ENCODE results near the gene IQCF2. TPM values are rescaled to one million over a fixed set of nuclear protein-coding genes. Genes with fewer than 3 reads are reported as not detected.
"Not testable (repeated sequence)": the region's sequence is repeated elsewhere in the genome, so short reads cannot be mapped to it uniquely, and the experiment has no call there.

The IQCF2 gene
- total RNA-seq, 1 donor from 2014 or later: not detected

DNA sequence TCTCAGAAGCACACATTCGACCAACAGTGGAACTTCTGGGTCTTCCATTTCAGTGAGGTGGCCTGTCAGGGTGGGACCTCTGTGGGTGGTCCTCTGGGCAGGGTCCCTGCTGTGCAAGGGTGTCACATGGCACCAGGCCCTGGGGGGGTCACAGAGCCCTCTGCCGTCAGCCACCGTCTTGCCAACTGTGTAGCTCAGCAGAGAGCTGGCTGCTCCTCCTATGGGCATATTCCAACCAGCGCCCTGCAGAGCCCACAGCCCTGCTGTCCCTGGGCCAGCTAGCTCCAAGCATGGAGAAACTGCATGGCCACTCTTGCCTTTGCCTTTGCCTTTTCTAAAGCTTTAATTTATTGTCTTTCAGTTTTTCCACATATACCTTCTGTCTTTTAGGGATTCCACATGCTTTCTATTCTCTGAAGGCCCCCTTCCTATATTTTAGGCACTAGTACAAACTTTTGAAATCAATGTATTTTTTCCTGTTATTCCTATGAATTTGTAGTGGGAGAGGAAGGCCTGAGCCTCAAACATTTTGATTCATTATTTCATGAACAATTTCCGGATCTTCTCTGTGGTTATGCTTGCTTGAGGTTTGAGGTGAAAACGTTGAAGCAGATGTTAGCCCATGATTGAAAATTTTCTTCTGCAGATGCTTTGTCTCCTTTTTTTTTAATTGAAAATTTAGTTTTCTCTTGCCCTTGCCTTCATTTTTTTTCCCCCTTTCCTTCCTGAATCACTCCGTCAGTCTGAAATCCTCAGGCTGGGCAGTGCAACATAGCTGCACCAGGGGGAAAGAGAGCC is 30.0 kb downstream of the IQCF2 start:
- intact Hi-C loops (cut with DNase I): no loop called here
- Histone ChIP-seq H3K4me3 (no peak overlapping the region), H3K27me3 (ENCODE audit: low read depth) (peaks cover 7% of the 10 kb centered on the region), H3K36me3 (no peaks in the 10 kb centered on the region), H3K9me3 (no peaks in the 10 kb centered on the region), H3K27ac (no peak overlapping the region), H3K4me1 (no peaks in the 10 kb centered on the region)
- DNase-seq (no peak), ATAC-seq (no peak)
- TF ChIP-seq, protein P1, sequence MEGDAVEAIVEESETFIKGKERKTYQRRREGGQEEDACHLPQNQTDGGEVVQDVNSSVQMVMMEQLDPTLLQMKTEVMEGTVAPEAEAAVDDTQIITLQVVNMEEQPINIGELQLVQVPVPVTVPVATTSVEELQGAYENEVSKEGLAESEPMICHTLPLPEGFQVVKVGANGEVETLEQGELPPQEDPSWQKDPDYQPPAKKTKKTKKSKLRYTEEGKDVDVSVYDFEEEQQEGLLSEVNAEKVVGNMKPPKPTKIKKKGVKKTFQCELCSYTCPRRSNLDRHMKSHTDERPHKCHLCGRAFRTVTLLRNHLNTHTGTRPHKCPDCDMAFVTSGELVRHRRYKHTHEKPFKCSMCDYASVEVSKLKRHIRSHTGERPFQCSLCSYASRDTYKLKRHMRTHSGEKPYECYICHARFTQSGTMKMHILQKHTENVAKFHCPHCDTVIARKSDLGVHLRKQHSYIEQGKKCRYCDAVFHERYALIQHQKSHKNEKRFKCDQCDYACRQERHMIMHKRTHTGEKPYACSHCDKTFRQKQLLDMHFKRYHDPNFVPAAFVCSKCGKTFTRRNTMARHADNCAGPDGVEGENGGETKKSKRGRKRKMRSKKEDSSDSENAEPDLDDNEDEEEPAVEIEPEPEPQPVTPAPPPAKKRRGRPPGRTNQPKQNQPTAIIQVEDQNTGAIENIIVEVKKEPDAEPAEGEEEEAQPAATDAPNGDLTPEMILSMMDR (IDR thresholded peaks at IDR 0.05): no peak

DNA sequence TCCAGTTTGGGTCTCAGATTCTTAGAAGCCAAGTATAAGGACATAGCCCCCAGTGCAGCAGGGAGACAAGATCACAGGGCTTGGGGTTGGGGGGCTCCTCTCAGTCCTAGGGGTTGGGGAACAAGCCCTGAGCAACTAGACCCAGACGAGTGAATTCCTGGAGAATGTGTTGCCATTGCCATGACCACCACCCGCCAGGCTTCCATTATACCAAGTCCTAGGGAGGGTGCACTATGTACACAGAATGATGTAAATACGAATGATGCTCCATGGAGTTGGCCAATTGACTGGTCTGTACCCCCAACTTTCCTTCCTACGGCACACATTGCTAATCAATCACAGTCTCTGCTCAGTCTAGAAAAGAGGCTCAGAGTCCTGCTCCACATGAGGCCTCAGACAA is 33.0 kb downstream of the IQCF2 start:
- Histone ChIP-seq H3K36me3 (no peaks in the 10 kb centered on the region), H3K9me3 (no peaks in the 10 kb centered on the region), H3K4me3 (no peak overlapping the region), H3K27me3 (ENCODE audit: low read depth) (peaks cover 14% of the 10 kb centered on the region), H3K4me1 (no peaks in the 10 kb centered on the region), H3K27ac (no peak overlapping the region)
- TF ChIP-seq, protein P1 (IDR thresholded peaks at IDR 0.05): no peak
- ATAC-seq (no peak), DNase-seq (no peak)
- intact Hi-C loops (cut with DNase I): no loop called here

DNA sequence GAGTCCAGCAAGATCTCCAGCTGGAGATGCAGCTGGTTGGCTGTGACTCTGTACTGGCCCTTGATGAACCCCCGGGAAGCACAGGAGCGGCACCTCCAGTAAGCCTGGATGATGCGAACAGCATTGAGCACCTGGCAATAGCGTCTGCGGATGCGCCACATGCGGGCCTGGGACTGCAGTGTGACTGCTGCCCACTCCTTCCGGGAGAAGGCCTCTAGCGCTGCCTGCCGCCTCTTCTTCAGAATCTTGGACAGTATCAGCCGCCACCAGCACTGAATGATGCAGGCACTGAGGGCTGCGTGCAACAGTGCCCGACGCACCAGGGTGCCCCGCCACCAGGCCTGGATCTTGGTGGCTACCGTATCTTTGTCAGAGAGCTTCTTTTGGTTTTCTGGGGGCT is 33.5 kb downstream of the IQCF2 start:
- TF ChIP-seq, protein P1 (IDR thresholded peaks at IDR 0.05): no peak
- Histone ChIP-seq H3K36me3 (no peaks in the 10 kb centered on the region), H3K4me3 (no peak overlapping the region), H3K27me3 (ENCODE audit: low read depth) (peaks cover 14% of the 10 kb centered on the region), H3K9me3 (no peaks in the 10 kb centered on the region), H3K4me1 (no peaks in the 10 kb centered on the region), H3K27ac (no peak overlapping the region)
- DNase-seq (no peak), ATAC-seq (no peak)
- intact Hi-C loops (cut with DNase I): no loop called here

DNA sequence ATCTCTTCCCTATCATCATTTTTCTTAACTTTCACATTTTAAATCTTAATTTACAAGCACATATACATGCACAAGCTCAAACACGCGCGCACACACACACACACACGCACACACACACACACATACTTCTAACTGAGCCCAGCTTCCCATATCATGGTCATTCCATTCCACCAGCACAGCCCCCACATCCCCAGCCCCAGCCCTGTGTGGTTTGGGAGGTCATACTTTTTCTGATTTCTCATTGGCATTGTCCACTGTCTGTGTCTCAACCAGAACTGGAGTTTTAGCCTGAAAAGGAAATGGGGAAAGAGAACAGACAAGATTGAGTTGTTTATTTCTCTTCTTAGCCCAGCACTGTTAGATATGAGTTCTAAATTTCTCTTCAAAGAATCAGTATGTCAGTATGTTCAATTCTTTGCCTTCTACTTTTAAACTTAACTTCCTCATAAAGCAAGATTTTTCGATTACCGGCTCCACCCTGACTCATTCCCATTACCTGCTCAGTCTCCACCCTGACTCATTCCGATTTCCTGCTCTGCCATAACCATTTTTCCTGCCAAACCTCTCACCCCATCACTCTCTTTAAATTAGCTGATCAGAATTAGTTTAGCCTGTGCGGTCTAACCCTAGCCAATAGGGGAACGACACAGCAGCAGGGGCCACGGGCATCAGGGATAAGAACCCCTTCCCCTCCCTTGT is 35.3 kb downstream of the IQCF2 start:
- peaks cover 14% of the 10 kb centered on the region for H3K27me3 ChIP-seq (ENCODE audit: low read depth)
- no peak overlapping the region for H3K4me3 ChIP-seq
- H3K9me3 ChIP-seq: no peaks in the 10 kb centered on the region
- intact Hi-C loops (cut with DNase I): no loop called here
- no peaks in the 10 kb centered on the region for H3K36me3 ChIP-seq
- H3K4me1 ChIP-seq: no peaks in the 10 kb centered on the region
- TF ChIP-seq, protein P1 (IDR thresholded peaks at IDR 0.05): no peak
- H3K27ac ChIP-seq: no peak overlapping the region
- ATAC-seq (no peak), DNase-seq (no peak)

DNA sequence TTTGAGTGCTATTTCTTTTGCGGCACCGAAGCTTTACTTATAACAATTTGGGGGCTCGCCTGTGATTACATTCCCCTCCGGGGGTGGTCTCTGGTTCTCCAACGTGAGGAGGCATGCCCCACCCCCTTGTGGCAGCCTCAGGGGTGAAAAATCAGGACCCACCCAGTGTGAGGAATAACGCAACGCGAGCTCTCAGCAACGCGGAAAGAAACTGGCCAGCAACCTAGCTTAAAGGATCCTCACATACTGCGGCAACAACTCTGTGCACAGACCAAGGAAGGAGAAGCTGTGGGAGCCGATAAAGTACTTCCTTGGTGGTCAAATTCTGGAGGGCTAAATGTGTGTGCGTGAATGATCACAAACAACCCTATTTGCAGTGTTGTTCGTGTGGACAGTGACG is 36.0 kb downstream of the IQCF2 start:
- H3K27me3 ChIP-seq (ENCODE audit: low read depth): peaks cover 14% of the 10 kb centered on the region
- intact Hi-C loops (cut with DNase I): no loop called here

DNA sequence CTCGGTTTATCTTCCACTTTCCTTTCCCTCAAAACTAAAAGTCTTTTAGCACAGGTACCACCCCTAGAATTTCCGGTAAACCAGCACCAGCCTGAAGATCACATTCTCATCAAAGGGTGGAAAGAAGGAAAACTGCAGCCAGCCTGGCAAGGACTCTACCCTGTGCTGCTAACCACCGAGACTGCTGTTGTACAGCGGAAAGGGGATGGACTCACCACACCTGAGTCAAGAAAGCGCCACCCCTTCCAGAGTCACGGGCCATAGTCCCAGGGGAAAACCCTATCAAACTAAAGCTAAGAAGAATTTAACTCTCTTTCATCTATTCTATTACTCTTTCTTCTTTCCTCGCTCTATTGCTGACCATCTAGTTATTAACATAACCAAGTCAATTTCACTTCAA is 38.6 kb downstream of the IQCF2 start:
- H3K9me3 ChIP-seq; intact Hi-C loops (cut with DNase I); H3K4me3 ChIP-seq; H3K36me3 ChIP-seq; H3K27me3 ChIP-seq (ENCODE audit: low read depth); ATAC-seq; H3K27ac ChIP-seq; H3K4me1 ChIP-seq; DNase-seq: not testable (repeated sequence)

More for the DNA sequence above, 36.0 kb downstream of the IQCF2 start:
- no peak for DNase-seq
- Histone ChIP-seq H3K9me3 (no peaks in the 10 kb centered on the region), H3K4me3 (no peak overlapping the region), H3K36me3 (no peaks in the 10 kb centered on the region), H3K27ac (no peak overlapping the region), H3K4me1 (no peaks in the 10 kb centered on the region)
- ATAC-seq: no peak
- TF ChIP-seq, protein P1 (IDR thresholded peaks at IDR 0.05): no peak

DNA sequence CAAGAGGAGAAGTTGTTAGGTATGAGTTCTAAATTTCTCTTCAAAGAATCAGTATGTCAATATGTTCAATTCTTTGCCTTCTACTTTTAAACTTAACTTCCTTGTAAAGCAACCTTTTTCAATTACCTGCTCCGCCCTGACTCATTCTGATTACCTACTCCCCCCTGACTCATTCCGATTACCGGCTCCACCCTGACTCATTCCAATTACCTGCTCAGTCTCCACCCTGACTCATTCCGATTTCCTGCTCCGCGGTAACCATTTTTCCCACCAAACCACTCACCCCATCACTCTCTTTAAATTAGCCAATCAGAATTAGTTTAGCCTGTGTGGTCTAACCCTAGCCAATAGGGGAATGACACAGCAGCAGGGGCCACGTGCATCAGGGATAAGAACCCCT is 40.9 kb downstream of the IQCF2 start:
- H3K4me1 ChIP-seq; H3K4me3 ChIP-seq; ATAC-seq; H3K36me3 ChIP-seq; DNase-seq; H3K27ac ChIP-seq; intact Hi-C loops (cut with DNase I); H3K27me3 ChIP-seq (ENCODE audit: low read depth); H3K9me3 ChIP-seq: not testable (repeated sequence)
